HG02884 (cell line): Measurements from ENCODE around the gene ZNF823.
"Not testable (repeated sequence)": the region's sequence is repeated elsewhere in the genome, so short reads cannot be mapped to it uniquely, and the experiment has no call there.

Source experiments
- ATAC-seq: cut with Tn5 transposase; IDR thresholded peaks from one replicate; pipeline ENCODE4 v1.9.1; 2021; ENCODE audit warnings: mild to moderate bottlenecking, moderate library complexity; ENCODE audit not compliant: unreplicated experiment

Gene ZNF823

GRCh38 chr19:11738746-11739620 is at the start of gene ZNF823:
Gene ZNF823 (minus strand): TSS chr19:11738946. CDS start chr19:11738819, 127 bp downstream.
- peak; percentile 96 for ATAC-seq

- ATAC-seq = no peak
These were observed 48.8 kb upstream of the ZNF823 start for GRCh38 chr19:11787536-11787935.

DNA sequence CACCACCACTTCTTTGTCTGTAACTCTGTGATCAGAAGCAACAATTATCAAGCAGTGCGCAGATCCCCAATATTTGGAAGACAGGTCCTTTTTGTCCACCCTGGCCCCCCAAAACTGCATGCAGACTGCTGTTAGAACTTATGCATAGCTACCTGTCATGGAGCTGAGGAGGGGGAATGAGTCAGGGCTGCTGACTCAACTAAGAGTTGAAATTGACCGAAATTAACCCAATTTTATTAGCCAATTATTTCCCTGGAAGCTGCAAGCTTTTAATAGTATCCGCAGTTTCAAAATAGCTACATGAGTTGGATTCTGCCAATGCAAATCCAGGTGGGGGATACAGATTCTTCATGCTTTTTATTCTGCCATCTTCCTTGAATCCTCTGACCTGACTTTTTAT is 45.6 kb upstream of the ZNF823 start:
- ATAC-seq = no peak

GRCh38 chr19:11783767-11784166 is 45.0 kb upstream of the ZNF823 start:
- no peak for ATAC-seq

- ATAC-seq = no peak
These were observed 42.7 kb upstream of the ZNF823 start for GRCh38 chr19:11781295-11782057.

DNA sequence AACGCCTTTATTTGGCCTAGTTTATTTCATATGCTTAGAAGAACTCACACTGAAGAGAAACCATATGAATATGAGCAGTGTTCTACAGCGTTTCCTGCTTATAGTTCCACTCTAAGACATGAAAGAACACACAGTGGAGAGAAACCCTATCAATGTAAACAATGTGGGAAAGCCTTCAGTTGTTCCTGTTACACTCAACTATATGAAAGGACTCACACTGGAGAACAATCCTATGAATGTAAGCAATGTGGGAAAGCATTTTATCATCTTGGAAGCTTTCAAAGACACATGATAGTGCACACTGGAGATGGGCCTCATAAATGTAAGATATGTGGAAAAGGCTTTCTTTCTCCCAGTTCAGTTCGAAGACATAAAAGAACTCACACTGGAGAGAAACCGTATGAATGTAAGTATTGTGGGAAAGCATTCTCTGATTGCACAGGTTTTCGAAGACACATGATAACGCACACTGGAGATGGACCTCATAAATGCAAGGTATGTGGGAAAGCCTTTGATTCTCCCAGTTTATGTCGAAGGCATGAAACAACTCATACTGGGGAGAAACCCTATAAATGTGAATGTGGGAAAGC is 41.8 kb upstream of the ZNF823 start:
- ATAC-seq = no peak

- ATAC-seq = not testable (repeated sequence)
These were observed 37.9 kb upstream of the ZNF823 start for GRCh38 chr19:11776669-11777068.

DNA sequence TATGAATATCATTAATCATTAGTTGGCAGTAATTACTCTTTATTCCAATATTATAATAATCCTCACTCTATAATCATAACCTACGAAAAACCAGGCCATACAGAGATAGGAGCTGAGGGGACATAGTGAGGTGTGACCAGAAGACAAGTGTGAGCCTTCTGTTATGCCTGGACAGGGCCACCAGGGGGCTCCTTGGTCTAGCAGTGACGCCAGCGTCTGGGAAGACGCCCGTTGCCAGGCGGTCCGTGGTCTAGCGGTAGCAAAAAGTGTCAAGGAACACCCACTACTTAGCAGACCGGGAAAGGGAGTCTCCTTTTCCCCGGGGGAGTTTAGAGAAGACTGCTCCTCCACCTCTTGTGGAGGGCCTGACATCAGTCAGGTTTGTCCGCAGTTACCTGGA is 32.8 kb upstream of the ZNF823 start:
- not testable (repeated sequence) for ATAC-seq

DNA sequence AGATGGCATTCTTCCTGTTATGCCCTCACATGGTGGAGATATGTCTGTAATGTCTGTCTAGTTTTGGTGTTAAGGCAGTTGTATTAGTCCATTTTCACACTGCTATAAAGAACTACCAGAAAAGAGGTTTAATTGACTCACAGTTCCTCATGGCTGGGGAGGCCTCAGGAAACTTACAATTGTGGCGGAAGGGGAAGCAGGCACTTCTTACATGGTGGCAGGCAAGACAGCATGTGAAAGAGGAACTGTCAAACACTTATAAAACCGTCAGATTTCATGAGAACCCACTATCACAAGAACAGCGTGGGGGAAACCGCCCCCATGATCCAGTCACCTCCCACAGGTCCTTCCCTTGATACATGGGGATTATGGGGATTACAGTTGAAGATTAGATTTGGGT is 31.2 kb upstream of the ZNF823 start:
- ATAC-seq = no peak

DNA sequence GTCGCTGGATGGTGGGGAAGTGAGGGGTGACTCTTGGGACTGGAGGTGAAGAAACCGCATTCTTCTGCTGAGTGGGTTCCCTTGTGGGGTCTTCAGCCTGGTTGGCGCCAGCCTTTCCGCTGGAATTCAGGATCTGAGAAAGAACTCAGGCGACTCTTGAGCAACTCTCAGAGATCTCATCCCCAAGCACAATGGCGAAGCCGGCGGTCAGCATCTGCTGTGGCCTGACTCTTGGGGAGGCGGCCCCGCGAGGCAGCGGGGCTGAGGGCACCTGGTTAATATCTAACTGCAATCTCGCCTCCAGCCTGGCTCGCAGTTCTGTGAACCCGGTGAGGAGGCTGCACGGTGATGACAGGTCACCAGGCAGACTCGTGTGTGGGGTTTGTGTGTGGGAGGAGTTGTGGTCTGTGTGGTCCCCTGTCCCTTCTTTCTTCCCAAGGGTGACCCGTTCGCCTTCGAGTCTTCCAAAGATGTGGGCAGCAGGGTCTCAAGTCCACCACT is 28.9 kb upstream of the ZNF823 start:
- ATAC-seq = no peak

DNA sequence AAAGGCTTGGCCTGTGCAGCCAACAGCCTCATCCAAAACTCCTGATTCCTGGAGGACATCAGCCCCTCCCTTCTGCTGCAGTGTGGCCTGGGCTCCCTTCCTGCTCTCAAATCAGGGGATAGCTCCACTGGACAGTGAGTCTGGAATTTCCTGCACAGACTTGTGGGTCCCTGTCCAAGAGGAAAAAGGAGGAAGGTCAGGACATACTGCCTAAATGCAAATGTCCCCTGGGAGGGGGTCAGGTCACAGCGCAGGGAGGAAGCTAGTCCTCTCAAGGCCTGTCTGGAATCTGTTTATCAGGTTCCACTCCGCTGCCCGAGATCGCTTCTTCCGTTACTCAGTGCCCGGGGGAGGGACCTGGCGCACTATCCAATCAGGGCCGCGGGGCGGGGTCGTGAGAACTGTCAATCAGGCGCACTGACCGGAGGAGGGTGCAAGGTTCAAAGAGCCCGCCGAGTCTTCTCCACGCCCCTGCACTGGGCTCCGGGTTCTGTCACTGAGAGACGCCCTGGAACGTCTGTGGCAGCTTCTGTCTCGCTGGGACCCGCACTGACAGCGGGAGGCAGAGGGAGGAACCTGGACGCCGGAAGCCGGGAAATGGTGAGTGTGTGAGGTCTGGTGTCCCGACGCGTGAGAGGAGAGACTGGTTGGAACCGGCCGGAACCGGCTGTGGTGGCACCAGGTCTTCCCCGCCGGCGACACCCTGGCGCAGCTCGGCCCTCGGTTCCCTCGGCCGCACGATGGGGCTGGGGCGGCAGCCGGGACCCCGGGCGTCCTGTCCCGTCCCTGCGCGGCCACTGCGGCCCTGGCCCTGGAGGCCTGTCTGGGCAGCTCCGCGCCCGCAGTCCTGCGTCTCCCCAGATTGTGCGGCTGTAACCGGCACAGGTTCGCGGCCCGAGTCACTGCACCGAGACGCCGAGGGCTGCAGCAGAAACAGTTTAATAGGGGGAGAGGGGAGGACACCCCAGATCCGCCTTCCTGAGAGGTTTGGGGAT is 28.1 kb upstream of the ZNF823 start, which contains the start of gene ZNF441:
Gene ZNF441 (plus strand): TSS at position 404 of the 995 bp plus-strand sequence. CDS start 194 bp downstream, at position 598.
- ATAC-seq = peak; percentile 94

DNA sequence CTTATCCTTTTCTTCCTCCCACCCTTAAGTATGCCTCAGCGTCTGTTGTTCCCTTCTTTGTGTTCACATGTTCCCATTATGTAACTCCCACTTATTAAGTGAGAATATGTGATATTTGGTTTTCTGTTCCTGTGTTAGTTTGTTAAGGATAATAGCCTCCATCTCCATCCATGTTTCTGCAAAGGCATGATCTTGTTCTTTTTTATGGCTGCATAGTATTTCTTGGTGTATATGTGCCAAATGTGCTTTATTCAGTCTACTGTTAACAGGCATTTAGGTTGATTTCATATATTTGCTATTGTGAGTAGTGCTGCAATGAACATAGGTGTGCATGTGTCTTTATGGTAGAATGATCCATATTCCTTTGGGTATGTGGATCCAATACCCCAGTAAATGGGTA is 24.9 kb upstream of the ZNF823 start:
- no peak for ATAC-seq

GRCh38 chr19:11763117-11763516 is 24.4 kb upstream of the ZNF823 start:
- no peak for ATAC-seq

DNA sequence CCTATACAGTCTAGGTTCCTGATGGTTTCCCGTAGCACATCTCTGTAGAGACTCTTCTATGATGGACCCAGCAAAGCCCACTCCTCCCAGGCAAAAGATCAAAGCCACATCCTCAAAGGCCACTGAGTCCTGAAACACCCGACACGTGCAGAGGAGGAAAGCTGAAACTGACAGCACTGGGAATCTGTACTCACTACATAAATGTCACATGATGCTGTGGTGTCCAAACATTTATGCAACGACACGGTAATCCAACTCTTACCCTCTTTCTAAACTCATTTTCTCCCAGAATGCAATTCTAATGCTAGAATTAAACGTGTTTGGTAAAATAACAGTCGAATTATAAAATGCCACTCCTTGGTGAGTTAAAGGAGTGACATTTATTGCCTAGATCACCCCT is 21.1 kb upstream of the ZNF823 start:
- no peak for ATAC-seq

DNA sequence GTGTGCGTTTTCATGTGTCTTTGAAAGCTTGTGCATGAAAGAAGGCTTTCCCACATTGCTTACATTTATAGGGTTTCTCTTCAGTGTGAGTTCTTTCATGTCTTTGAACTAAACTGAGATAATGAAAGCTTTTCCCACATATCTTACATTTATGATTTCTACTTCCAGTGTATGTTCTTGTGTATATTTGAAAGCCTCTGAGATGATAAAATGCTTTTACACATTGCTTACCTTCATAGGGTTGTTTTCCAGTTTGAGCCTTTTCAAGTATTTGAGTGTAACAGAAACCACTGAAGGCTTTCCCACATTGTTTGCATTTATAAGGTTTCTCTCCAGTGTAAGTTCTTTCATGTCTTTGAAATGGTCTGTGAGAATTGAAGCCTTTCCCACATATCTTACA is 18.2 kb upstream of the ZNF823 start:
- ATAC-seq = no peak

DNA sequence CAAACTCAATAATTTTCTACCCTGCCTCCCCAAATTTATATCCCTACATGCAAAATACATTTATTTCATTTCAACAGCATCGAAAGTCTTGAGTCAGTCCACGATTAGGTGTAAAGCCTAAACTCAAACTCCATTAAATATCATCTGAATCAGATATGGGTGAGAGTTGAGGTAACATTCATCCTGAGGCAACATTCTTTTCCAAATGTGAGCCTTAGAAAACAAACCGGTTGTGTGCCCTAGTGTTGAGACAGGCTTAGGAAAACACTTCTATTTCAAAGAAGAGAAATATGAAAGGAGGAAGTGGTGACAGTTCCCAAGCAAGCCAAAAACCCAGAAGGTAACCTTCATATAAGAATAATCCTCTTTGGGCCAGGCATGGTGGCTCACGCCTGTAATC is 15.9 kb upstream of the ZNF823 start:
- no peak for ATAC-seq

DNA sequence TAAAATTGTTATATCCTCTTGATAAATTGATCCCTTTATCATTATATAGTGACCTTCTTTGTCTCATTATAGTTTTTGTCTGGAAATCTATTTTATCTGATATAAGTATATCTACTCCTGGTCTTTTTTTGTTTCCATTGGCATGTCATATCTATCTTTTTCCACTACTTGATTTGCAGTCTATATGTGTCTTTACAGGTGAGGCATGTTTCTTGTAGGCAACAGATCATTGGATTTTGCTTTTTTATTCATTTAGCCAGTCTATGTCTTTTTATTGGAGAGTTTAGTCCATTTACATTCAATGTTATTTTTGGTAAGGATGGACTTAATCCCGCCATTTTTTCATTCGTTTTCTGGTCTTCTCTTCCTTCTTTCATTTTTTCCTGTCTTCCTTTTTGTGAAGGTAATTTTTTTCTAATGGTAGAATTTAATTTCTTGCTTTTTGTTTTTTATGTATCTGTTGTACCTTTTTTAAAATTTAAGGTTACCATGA is 13.5 kb upstream of the ZNF823 start:
- no peak for ATAC-seq

DNA sequence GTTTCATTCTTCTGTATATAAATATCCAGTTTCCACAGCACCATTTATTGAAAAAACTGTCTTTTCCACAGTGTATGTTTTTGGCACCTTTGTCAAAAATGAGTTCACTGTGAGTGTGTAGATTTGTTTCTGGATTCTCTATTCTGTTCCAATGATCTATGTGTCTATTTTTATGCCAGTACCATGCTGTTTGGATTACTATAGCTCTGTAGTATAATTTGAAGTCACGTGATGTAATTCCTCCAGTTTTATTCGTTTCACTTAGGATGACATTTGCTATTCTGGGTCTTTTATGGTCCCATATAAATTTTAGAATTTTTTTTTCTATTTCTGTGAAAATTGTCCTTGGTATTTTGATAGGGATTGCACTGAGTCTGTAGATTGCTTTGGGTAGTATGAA is 11.0 kb upstream of the ZNF823 start:
- ATAC-seq = no peak

DNA sequence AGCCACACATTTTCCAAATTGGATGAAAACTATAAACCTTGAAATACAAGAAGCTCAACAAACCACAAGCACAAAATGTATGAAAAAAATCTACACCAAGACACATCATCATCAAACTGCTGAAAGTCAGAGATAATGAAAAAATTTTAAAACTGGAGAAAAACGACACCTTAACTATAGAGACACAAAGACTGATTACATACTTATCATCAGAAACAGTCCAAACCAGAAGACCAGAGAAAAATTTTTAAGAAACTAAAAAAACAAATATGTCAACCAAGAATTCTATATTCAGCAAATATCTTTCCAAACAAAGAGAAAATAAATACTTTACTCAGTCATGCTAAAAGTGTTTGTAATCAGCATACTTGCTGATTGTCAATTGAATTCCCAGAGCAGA is 8.5 kb upstream of the ZNF823 start:
- no peak for ATAC-seq

DNA sequence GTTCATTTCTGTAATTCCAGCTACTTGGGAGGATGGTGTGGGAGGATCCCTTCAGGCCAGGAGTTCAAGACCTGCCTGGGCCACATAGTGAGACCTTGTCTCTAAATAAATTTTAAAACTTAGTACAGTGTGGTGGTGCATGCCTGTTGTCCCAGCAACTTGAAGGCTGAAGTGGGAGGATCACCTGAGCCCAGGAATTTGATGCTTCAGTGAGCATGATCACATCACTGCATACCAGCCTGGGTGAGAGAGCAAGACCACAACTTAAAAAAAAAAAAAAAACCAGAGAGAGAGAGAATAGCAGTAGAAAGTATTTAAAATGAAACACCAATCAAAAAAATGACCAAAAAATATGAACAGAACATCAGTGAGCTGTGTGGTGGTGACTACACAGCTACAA is 7.1 kb upstream of the ZNF823 start:
- ATAC-seq = no peak
